GM21367 (cell line): ENCODE measurements around the gene WDTC1.
"Not testable (repeated sequence)": the region's sequence is repeated elsewhere in the genome, so short reads cannot be mapped to it uniquely, and the experiment has no call there.

Source experiments
- ATAC-seq: cut with Tn5 transposase; IDR thresholded peaks from one replicate; pipeline ENCODE4 v1.9.1; 2021; ENCODE audit not compliant: unreplicated experiment

Gene WDTC1

DNA sequence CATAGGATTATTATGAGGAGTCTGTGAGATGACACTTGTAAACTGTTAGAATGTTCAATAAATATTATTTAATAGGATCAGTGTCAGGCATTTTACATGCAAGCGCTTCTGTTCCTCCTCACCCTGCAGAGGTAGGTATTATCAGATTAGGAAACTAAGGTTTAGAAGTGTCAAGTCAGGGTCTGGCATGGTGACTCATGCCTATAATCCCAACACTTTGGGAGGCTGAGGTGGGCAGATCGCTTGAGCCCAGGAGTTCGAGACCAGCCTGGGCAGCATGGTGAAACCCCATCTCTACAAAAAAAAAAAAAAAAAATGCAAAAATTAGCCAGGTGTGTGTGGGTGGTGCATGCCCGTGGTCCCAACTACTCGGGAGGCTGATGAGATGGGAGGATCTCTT is 9.2 kb downstream of the WDTC1 start:
- ATAC-seq, result not testable (repeated sequence)

GRCh38 chr1:27246194-27246593 is 11.8 kb downstream of the WDTC1 start:
- ATAC-seq, result no peak

GRCh38 chr1:27253596-27253995 is 19.2 kb downstream of the WDTC1 start:
- no peak for ATAC-seq

DNA sequence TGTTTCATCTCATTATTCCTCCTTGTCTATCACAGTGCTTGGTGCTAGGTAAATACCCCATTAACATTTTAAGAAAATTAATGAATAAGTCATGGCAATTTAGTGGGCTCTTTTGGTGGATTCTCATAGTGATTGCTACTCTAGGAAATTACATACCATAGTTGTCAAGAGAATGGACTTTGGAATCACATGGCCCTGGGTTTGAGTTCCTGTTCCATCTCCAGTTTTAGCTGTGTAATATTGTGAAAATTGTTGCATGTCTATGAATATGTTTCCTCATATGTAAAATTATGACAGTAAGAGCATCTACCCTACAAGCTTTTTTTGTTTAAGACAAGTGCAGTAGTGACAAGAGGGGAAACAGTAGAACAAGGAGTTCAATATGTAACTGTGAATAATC is 20.7 kb downstream of the WDTC1 start:
- no peak for ATAC-seq

- no peak for ATAC-seq
Measured at GRCh38 chr1:27257155-27257554, 22.7 kb downstream of the WDTC1 start.

- no peak for ATAC-seq
Measured at GRCh38 chr1:27258598-27258997, 24.2 kb downstream of the WDTC1 start.

- no peak for ATAC-seq
Measured at GRCh38 chr1:27267153-27267552, 32.7 kb downstream of the WDTC1 start.

- ATAC-seq, result no peak
Measured at GRCh38 chr1:27269276-27269675, 34.8 kb downstream of the WDTC1 start.

- no peak for ATAC-seq
Measured at GRCh38 chr1:27274204-27274603, 39.8 kb downstream of the WDTC1 start.

GRCh38 chr1:27275696-27276095 is 41.3 kb downstream of the WDTC1 start:
- no peak for ATAC-seq

- ATAC-seq, result no peak
Measured at GRCh38 chr1:27284425-27285273, 50.2 kb downstream of the WDTC1 start.

- no peak for ATAC-seq
Measured at GRCh38 chr1:27285274-27285660, 50.8 kb downstream of the WDTC1 start.

- ATAC-seq, result not testable (repeated sequence)
Measured at GRCh38 chr1:27285821-27286220, 51.4 kb downstream of the WDTC1 start.

DNA sequence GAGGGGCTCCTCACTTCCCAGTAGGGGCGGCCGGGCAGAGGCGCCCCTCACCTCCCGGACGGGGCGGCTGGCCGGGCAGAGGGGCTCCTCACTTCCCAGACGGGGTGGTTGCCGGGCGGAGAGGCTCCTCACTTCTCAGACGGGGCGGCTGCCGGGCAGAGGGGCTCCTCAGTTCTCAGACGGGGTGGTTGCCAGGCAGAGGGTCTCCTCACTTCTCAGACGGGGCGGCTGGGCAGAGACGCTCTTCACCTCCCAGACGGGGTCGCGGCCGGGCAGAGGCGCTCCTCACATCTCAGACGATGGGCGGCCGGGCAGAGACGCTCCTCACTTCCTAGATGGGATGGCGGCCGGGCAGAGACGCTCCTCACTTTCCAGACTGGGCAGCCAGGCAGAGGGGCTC is 54.7 kb downstream of the WDTC1 start:
- ATAC-seq, result not testable (repeated sequence)

DNA sequence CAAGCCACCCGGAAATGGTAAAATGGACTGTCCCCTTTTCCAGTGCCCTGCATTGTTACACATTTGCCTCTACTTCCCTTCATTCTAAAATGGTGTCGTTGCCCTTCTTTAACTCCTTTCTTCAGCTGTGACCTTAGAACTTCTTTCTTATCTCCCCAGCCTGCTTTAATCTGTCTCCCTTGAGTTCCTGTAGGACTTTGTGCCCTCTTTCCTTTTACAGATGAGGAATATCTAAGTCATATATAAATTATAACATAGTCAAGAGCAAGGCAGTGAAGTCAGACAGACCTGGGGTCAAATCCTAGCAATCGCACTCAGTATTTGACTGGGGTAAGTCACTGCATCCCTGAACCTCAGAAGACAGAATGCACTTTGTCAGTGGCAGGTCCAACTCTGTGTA is 56.1 kb downstream of the WDTC1 start:
- ATAC-seq, result no peak

DNA sequence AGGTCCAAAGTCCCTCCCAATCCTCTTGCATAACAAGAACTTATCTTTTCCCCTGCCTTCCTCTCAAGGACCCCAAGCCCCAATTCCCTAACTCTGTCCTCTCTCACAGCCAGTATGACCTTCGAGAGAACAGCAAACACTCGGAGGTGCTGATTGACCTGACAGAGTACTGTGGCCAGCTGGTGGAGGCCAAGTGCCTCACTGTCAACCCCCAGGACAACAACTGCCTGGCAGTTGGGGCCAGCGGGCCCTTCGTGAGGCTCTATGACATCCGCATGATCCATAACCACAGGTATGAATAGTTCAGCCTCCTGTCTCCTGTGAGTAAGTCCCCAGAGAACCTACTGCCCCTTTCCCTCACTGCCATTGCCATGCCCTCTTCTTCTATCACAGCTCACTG is 57.7 kb downstream of the WDTC1 start:
- no peak for ATAC-seq

DNA sequence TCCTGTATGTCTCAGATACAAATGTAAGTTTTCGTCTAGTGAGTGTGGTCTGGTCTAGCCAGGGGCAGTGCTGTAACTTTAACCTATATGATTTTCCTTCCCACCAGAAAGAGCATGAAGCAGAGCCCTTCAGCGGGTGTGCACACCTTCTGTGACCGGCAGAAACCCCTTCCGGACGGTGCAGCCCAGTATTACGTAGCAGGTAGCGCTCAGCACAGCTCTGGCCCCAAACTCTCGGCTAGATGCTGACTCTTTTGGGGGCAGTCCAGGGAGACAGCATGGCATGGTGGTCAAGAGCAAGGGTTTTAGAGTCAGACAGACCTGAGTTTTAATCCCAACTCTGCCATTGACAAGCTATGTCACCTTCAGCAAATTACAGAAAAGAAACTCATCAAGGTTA is 59.5 kb downstream of the WDTC1 start:
- ATAC-seq, result no peak

GRCh38 chr1:27296773-27297291 is 62.4 kb downstream of the WDTC1 start:
- ATAC-seq, result no peak

DNA sequence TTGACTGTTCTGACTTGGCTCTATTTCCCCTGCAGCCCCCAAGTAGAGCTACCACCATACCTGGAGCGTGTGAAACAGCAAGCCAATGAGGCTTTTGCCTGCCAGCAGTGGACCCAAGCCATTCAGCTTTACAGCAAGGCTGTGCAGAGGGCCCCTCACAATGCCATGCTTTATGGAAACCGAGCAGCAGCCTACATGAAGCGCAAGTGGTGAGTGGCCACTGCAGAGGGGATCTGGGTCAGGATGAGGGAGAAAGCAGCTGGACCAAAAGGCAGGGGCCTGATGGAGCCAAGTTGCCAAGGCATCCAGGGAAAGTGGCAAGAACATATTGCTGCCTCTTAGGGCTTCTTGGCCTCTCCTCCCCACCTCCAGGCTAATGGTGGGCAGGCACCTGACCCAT is 63.5 kb downstream of the WDTC1 start:
- no peak for ATAC-seq

GRCh38 chr1:27298632-27299384 is 64.4 kb downstream of the WDTC1 start:
- ATAC-seq, result no peak

DNA sequence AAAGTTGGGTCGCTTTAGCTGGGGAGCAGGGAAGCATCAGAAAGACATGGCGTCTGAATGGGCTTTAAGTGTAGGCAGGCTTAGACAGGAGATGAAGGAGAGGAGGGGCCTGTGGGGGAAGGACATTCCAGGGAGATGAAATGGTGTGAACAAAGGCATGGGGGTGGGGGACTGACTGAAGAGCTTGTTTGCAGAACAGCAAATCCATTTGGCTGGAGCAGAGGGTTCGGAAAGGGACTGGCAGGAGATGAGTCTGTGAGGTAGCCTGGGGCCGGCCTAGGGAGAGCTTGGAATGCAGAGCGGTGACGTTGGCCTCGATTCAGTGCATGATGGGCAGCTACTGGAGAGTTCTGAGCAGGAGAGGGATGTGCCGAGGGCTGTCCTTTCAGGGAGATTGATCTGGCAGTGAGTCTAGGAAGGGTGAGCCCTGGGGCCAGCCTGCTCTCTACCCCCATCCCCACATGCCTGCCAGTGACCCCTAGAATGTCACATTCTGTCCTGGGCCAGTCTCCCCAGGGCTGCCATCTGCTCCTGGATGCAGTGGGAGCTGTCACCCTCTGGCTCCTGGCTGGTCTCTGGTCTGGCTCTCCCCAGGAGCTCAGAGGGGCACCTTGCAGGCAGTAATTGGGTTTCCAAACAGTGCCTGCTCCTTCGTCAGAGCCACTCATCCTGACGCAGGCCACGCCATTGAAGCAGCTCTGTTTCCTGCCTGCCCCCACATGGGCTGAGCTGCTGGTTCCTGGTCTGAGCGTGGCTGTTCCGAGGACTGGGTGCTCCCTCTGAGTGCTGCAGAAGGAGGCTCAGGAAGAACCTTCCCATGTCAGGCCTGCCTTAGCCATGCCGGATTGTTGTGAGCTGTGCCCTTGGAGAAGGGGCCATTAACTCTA is 65.2 kb downstream of the WDTC1 start:
- ATAC-seq, result no peak
